GDM1 (cell line): Measurements from ENCODE around the gene NFIB.

ENCODE experiments used
- DNase-seq: peaks from one replicate; lab custom pipeline; 2025; lab: John Stamatoyannopoulos, UW

NFIB gene

DNA sequence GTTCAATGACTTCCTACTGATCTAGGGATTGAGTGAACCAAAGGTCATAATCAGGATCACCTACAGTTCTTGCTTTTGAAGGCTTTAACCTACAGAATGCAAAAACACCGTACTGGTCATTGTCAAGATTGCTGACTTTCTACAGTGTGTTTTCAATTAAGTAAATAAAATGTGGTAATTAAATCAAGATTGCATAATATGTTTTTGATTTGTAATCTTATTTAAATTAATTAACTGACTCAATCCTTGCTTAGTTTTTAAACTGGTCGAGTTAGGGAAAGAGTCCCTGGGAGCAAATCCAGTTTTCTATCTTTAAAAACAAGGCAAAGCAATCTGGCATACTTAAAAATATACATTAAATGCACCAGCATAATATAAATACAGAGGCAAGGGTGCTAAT is 125.9 kb downstream of the NFIB start:
- no peak for DNase-seq

DNA sequence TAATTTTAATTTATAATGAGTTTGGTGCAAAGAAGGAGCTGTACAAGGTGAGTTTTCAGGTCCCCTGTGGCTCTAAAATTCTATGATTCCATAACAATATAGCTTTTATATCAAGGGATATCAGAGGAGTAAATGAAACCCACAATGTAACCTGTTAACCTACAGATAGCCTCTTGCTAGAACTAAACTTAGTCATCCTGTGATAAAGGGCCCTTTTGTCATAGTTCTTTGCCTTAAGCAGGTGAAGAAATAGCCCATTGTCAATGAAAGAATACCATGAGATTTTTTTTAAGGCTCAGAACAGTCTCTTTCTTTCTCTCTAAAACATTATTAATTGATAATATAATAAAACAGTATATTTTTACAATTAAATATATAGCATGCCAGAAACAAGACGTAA is 127.8 kb downstream of the NFIB start:
- DNase-seq = no peak

DNA sequence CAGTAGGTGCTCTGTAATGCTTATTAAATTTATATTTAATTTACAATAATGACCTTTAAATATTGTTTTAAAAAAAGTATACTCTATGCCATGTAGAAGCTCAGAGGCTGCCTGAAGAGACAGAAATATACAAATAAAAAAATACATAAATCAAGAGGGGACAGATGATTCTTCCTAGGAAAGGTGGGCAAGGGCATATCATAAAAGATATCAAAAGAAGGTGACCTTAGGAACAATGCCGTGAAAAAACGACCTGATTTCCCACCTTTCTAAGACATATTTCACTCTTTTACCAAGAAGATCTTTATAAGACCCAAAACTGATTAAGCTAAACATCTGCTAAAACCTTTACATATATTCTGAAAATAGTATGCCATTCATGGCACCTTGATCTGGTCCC is 128.9 kb downstream of the NFIB start:
- DNase-seq = no peak

DNA sequence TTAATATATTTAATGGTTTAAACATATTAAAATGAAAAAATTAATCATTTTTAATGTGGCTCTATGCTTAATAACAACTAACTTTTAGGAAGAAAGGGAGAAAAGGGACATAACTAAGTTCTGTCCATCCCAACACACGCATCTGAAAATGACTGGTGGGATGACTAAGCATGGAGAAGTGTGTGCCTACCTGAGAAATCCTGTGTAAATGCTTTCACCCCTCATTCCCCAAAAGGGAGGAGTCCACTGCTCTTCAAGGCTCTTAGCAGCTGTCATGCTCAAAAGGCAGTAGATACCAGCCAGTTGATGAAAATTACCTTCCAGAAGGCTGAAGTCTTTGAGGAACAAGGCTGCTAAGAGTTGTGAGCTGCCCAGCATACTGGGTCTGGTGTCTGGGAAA is 130.9 kb downstream of the NFIB start:
- no peak for DNase-seq

DNA sequence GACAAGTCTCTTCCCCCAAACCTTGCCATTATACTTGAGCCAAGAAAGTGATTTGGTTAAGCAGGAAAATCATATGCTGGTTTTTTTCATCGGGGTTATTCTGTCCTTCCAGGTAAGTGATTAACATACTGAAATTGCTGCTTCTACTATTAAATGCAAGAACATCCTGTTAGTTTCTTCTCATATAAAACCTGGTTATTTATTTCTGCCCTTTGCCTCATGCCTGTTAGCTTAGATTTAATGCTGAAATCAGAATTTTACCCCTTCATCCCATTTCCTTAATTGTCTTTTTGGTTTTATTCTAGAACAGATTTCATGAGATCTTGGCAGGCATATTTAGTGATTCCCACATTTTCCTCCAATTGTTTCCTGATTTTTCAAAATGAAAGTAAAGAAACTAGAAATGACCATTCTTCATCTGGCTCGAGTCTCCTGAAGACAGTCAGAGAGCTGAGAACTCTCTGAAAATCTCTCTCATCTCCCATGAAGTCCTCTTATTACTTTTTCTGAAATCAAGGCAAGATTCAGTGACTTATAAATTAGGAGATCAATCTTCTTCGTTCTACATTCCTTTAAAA is 132.9 kb downstream of the NFIB start:
- no peak for DNase-seq

DNA sequence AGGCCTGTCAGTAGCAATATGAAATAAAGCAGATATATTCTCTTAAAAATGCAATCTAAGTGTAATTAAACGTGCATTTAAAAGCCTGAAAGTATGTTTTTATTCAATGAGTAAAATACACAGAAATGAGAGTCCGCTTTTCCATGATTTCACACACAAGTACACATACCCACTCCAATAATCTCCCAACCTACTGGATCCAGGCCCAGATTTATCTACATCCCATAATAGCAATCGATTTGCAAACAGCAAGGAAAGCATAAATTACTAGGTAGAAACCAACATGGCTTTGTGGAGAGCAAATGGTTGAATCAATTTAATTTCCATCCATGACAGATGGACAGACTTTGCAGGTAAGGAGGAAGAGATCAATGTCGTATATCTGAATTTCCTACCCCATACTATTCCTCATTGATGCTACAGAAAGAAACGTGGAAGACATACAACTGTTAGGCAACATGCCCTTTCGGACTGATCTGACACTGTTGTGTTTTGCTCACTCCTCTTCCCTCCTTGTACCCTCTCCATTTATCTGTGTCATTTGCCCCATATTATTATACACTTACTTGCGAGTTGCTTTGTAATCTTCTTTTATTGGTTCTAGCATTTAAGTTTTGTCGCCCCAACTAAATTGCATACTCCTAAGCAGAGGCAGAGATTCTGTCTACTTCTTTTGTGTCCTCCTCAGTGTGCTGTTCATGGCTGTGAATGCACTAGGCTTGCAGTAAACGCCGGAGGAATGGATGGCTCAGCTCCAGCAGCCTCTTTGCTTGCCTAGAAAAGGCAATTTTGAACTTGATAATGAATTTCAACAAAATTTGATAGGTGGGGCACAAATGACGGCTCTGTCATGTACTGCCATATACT is 133.6 kb downstream of the NFIB start:
- DNase-seq = no peak

DNA sequence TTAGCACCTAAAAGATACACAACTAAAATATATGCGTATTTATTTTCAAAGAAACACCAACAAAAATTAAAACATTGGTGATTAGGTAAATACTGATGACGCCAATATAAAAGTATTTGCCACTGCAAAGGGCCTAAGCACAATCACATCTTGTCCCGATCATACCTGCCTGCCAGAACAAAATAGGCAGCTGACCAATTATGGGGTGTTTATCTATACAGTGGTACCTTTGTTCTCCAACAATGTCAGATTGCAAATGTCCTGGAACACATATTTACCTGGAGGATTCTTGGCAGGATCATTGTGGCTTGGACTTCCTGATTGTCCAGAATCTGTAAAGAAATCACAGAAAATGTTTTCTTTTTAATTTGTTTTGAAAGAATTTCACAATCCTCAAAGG is 134.5 kb downstream of the NFIB start:
- DNase-seq = no peak

DNA sequence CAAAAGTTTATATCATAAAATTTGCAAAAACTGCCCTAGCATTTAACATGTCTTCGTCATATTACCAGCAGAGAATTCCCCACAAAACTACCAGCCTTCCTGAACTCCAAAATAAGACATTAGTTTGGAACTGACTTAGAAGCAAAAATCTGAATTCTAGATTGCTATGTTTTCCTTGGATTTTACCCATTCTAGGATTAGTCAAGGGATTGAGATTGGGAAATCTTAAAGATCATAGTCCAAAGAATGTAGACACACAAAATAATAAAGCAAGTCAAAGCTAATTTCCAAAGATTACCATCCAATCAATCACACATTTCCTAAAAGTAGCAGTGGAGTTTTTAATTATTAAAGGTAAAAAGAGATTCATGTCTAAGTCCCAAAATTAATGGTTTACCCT is 138.2 kb downstream of the NFIB start:
- no peak for DNase-seq

DNA sequence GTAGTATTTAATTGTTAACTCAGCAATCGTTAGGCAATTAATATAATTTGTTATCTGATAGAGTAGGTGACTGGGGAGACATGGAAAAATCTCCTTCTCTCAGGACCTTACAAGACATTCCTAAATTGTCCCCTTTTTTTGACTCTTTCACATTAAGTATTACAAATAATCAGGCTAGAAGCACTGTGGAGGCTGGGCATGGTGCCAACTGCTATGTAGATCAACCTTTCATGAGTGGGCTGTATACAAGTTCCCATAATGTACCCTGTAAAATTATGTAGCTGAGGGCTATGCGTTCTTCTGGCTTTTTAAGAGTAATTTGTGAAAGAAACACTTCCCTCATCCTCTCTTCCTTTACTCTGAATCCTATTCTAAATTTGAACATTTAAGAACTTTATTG is 140.2 kb downstream of the NFIB start:
- no peak for DNase-seq

DNA sequence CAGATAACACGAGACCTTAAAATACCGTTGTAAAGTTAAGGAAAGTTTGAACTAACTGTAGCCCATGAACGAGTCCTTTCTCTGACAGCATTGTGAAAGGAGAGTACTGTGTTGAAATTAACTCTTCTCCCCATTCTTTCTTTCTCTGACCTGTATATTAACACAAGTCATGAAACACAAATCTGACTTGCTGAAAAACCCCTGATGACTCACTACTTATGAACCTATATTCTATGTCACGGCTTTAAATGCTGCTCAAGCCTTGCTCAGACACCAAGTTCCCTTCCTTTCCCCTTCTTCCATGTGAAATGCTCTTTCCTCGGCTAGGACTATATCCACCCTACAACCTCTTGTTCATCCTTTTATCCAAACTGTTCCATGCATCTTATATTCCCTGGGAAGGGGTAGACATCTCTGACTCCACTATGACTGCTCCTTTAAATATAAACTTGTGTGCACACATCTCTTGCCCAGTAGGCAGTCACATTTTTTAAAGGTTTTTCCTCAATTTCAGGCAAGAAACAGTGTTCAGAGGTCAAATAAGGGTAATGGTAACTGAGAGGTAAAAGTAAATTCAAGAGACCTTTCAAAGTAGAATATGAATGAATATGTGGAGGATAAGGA is 142.9 kb downstream of the NFIB start:
- no peak for DNase-seq

DNA sequence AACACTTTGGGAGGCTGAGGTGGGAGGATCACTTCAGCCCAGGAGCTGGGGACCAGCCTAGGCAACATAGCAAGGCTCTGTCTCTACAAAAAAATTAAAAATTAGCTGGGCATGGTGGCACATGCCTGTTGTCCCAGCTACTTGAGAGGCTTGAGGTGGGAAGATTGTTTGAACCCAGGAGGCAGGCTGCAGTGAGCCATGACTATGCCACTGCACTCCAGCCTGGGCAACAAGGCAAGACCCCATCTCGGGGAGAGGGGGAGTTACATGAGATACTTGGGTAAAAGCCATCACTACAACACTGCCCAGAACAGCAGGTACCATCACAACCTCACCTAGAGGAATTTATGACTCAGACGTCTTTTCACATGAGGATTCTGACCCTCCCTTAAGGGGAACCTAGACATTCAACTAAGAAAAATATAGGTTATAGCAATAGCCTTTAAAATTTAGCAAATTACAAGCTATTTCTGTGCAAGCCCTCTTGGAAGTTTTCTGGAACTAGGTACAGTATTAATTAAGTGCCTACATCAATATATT is 143.5 kb downstream of the NFIB start:
- no peak for DNase-seq

DNA sequence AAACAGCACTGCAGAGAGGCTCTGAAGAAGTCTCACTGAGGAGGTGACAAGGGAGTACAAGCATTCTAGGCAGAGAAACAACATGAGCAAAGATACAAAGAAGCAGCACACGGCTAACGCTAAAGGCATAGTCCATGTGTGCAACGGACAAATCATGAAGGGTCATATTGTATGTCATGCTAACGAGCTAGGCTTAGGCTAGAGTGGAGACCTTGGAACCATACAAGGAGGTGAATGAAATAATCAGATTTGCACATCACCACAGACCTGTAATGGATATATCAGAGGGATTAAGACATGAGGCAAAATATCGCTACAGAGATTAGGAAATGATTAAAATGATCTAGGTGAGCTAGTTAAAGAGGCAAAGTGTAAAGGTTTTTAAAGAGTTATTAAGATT is 145.6 kb downstream of the NFIB start:
- no peak for DNase-seq

DNA sequence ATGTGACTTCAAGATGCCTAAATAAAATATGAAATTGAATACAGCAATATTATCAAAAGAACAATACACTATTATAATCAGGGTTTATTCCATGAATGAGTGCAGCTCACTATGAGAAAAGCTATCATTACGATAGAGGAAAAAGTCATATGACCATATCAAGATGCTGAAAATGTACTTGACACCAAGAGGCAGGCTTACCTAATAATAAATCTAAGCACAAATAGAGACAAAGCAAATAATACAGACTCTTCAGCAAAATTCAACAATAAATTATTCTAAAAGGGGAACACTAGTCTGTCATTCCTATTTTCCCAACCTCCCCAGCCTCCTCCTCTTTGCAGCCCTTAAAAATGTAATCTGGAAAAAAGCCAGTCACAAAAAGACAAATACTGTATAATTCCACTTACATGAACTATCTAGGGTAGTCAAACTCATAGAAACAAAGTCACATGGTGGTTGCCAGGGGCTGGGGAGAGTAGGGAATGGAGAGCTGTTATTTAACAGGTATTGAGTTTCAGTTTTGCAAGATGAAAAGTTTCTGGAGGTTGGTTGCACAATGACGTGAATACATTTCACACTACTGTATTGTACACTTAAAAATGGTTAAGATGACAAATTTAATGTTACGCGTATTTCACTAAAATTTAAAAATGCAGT is 148.4 kb downstream of the NFIB start:
- no peak for DNase-seq

DNA sequence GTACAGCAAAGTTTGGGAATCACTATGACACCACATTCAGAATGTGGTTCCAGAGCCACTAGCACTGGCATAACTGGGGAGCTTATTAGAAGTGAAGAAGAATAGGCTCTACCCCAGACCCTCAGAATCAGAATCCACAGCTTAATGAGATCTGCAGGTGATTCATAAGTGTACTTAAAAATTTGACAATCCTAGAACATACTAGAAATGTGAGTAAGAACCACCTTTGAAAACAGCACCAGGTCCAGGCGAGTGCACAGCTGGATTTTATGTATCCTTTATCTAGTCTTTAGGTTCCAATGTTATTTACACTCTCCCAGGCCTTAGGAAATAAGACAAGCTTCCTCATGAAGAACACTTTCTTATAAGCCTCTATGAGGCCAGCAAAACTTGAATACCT is 149.0 kb downstream of the NFIB start:
- DNase-seq = no peak

DNA sequence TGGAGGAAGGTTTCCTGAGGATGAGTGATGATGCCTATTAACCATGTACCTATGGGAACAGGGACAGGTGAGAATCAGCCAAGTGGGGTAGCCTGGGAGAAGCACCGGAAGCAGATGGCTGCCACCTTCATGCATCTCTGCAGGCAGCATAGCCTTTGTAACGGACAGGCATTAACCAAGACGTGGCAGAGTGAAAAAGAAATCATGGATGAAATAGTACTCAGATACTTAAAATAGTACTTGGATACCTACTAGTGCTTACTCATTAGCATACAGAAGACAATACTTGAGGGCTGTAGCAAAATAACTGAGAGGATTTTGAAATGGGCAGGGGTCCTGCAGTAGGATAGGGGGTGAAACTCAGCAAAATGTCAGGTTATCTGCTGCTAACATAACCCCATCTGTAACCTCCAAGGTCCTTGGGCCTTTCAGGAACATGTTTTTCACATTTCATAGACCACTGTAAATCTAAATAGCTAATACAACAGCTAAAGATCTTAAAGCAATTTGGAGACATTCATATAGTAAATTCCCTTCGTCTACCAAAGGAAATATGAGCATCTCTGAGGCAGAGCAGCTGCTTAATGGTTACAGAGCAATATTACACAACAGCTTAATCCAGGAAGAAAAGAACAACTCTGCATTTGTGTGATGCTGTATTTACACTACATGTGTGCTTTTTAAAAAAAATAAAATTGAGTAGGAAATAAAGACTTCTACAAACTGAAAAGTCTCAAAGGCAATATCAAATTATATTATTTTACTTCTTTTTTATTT is 154.3 kb downstream of the NFIB start:
- no peak for DNase-seq

DNA sequence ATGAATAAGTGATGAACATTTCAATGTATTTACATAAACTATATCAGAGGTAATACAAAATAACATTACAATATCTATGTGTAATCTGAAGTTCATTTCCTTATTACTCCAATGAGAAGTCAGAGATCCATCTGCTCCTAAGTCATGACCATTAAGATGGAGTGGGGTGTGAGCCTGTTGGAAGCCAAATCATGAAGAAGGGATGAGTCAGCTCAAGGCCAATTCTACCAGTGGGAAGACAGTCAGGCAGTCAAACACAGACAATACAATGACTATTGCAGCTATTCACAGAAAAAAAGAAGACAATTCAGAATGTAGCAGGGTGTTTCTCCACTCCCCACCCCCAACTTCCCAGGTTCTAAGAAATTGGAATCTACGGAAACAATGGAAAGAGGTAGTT is 155.0 kb downstream of the NFIB start:
- no peak for DNase-seq

DNA sequence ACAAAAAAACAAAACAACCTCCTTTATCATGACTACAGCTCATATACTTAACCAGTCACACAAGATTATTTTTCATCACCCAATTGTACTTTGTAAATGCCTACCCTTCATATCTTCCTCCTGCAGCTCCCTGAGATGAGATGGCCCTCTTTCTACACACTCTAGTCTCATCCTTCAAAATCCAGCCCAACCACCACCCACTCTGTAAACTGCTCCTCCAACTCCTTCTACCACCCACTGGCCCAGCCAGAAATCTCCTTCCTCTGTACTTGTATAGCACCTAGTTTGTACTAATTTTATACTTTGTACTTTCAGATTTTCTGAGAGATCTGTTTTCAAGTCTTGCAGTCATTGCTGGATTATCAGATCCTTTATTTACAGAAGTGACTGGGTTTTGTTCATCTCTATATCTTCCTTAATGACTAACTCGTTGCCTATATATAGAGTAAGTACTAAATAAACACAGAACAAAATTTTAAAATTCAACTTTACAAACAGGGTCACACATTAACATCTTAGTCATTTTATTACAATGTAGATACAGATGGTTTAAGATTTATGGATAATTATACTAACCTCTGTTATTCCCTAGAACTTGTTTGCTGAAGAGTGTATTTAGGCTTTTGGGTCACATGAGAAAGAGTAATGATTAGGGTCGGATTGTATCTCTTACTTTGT is 155.7 kb downstream of the NFIB start:
- DNase-seq = no peak

DNA sequence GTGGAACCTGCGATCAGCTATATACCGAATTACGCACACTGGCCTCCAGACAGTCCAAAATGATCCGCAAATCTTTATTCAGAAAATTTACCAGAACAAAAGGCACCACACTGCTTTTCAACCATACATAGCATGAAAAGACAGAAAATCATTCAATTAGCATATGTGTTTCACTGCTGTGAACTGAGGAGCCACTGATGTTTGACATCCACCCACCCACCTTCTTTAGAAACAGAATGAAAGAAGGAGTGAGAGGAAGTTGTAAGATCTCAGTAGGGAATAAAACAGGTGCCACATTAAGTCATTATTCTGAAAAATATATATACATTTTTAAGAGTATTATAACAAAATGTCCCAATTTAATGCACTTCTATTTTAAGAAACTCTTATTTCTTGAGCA is 156.8 kb downstream of the NFIB start:
- no peak for DNase-seq

DNA sequence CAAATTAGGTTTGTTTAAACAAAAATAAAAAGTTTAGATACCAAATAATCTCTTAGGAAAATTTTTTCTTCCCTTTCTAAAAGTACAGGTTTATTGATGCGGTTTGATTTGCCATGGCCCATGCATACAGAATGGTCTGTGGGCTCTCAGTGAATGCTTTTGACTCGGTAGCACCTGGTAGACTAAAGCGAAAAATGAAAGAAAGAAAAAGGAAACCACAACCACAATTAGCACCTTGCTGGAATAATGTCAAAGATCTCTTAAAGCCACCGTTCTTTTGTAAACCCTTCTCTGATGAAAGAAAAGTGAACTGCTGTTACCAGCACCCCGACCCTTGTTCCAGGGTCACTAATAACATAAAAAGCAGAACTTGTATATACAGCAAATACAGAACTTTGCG is 157.9 kb downstream of the NFIB start:
- no peak for DNase-seq

DNA sequence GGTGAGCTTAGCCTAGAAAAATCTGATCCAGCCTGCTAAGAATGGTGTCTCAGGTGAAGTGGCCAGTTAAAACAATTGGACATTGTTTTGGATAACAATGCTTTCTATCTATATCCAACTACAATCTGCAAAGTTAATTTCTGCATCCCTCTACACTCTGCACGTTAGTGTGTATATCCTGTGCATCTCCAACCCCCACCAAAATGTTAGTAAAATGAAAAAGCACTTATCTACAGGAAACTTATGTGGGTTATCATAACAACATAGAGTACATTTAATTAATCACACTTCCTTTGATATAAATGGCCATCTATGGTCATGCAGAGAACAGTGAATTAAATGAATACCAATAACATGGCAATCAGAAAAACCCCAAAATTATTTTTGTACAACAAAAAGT is 158.7 kb downstream of the NFIB start:
- DNase-seq = no peak

DNA sequence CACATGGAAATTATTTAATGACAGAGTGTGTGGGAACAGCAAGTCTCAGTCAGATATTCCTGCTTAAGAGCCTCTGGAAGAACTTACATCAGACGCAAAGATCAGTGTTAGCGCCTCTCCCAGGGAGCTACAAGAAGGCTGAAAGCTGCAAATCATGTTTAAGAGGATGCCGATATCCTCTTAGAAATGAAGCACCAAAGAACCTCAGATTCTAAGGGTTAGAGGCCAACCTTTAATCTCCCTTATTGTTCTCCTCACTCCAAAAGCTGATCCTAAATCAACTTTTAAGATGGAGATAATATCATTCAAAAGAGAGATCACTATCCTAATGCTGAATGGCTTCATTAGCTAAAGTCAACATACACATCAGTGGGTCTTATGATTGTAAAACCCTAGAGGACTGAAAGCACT is 160.6 kb downstream of the NFIB start:
- DNase-seq = no peak
